K562 treated with DMSO at 1 percent for 24 hours (cell line): ENCODE results near the gene MRPL32. TPM values are rescaled to one million over a fixed set of nuclear protein-coding genes. Genes with fewer than 3 reads are reported as not detected.

Experiments used
- total RNA-seq: library from RNA; unstranded; fragments of 300-600 nt; gene quantifications from 2 replicates; pipeline ENCODE4 v1.2.3, GENCODE V29; 2022; ENCODE audit warnings: low read depth; ENCODE audit not compliant: insufficient read depth

The MRPL32 gene
- total RNA-seq, result 35.6 and 39.8 TPM in 2 replicates

DNA sequence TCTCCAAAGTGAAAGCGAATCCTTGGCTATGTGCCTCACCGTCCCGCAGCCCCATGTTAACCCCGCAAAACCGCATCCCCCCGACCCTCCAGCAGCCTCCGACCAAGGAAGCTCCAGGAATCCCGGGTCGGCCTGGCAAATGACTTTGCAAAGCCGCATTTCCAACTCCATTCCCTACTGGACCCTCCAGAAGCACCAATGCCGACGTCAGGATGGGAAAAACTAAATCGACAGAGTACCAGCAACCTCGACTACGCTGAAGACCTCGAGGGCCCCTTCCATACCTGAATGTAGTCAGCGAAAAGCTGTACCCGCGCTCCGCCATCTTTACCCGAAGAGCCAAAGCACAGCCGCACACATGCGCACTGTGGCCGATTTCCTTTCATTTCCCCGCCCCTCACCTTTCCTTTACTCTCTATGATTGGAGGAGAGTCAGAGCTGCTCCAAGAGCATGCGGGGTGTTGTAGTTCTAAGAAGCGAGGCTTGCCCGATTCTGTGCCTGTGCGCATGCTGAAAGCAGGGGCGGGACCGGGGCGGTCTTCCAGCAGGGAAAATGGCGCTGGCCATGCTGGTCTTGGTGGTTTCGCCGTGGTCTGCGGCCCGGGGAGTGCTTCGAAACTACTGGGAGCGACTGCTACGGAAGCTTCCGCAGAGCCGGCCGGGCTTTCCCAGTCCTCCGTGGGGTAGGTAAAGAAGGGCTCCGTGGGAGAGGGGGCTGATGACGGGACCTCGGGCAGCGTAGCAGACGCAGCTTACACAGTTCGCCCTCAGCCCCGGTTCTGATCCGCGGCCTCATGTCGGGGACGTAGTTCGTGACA lies at the start of gene MRPL32, which contains the start of gene PSMA2:
Gene MRPL32, plus strand, starts transcription at position 543 of the 818 bp plus-strand sequence. Its CDS starts 11 bp downstream, at position 554.
Gene PSMA2, minus strand, starts transcription at position 341 of the 818 bp plus-strand sequence. Its CDS starts 16 bp downstream, at position 325.

DNA sequence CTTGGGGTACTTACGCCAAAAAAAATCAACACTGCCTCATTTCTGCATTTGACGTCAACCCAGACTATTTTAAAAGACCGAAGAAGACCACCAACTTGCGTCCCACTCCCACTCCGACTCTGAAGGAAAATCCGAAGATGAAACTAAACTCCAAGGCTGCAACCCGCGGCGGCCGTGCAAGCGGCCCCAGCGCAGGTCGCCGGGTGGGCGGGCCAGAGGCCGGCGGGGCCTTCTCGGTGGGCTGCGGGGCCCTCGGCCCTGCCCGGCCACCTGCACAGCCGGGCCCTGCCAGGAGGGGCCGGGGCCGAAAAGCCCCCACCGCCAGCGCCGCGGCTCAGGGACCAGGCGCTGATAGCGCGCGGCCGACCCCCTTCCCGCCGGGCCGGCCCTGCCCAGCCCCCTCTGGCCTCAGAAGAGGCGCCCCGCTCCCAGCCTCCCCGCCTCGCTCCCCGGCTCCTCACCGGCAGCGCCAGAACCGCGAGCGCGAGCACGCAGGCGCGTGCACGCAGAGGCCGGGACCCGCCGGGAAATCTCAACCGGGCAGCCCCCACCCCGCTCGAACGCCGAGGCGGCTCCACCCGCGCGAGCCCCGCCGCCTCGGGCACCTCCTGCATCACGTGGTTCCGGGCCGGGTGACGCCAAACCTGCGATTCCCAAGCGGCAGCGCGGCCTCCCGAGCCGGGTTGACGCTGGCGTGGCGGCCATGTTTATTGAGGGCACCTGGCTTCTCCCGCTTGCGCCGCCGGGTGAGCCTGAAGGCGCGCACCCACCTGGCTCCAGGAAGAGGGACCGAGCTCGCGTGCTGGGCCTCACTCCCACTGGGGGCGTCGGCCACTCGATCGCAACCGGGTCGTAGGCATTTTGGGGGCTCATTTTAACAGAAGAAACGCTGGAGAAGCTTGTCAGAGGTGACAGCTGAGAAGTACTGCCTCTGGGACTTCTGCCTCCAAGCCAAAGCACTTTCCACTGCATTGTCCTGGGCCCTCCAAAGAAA lies 20.4 kb upstream of the MRPL32 start, which contains the start of gene C7orf25:
Gene C7orf25, minus strand, starts transcription at position 617 of the 994 bp plus-strand sequence. CDS start 1,170 bp downstream, outside the sequence.

Other genes with a start within 250 kb of the MRPL32 start
- gene C7orf25, start 20.3 kb upstream of the MRPL32 start, total RNA-seq, result 3.8 and 4.3 TPM in 2 replicates
- 116 and 120 TPM in 2 replicates for gene PSMA2, start 202 bp upstream of the MRPL32 start, total RNA-seq
- 0.17 and 1.1 TPM in 2 replicates for gene HECW1, start 180.3 kb downstream of the MRPL32 start, total RNA-seq